Measurements from ENCODE around the gene MLLT6.

MLLT6 gene

GRCh38 chr17:38709104-38709820 is 4.2 kb downstream of the MLLT6 start:
- H3K79me2 ChIP-seq (ENCODE audit: insufficient read depth, low read length) = peaks cover 31% of the 10 kb centered on the region
- H3K9ac ChIP-seq (ENCODE audit: low read length) = no peak overlapping the region
- H3K9me2 ChIP-seq (replicated peaks; ENCODE audit: insufficient read depth, low read length) = no peaks in the 10 kb centered on the region
- no peak overlapping the region for H3K4me3 ChIP-seq (ENCODE audit: insufficient read depth, low read length, poor library complexity, severe bottlenecking)
- H4K20me1 ChIP-seq (ENCODE audit: low read depth, low read length) = no peaks in the 10 kb centered on the region
- H3K27ac ChIP-seq (ENCODE audit: low read depth, low read length) = no peak overlapping the region
- H3F3A ChIP-seq (ENCODE audit: insufficient read depth) = peaks cover 10% of the 10 kb centered on the region
- TF ChIP-seq CTCF (IDR thresholded peaks at IDR 0.05; ENCODE audit: insufficient read depth, low read length, poor library complexity, severe bottlenecking) (no peak), EZH2phosphoT487 (conservative IDR thresholded peaks at IDR 0.05; ENCODE audit: low read length) (no peak)
- no peaks in the 10 kb centered on the region for H3K36me3 ChIP-seq (ENCODE audit: low read length)
- no peak overlapping the region for H3K4me2 ChIP-seq (ENCODE audit: low read depth, low read length, poor library complexity, severe bottlenecking)
- H3K27me3 ChIP-seq (ENCODE audit: low read length) = no peaks in the 10 kb centered on the region
- no peaks in the 10 kb centered on the region for H3K9me3 ChIP-seq (ENCODE audit: insufficient read depth, low read length)
- H2AFZ ChIP-seq (ENCODE audit: low read depth, low read length, severe bottlenecking) = no peak overlapping the region

GRCh38 chr17:38709864-38710603 is 5.0 kb downstream of the MLLT6 start:
- Histone ChIP-seq H3F3A (ENCODE audit: insufficient read depth) (peaks cover 6% of the 10 kb centered on the region; the same call in 1 of the 2 replicates), H3K9ac (ENCODE audit: low read length) (no peak overlapping the region), H4K20me1 (ENCODE audit: low read depth, low read length) (no peaks in the 10 kb centered on the region), H3K9me3 (ENCODE audit: insufficient read depth, low read length) (no peaks in the 10 kb centered on the region), H3K9me2 (replicated peaks; ENCODE audit: insufficient read depth, low read length) (no peaks in the 10 kb centered on the region), H2AFZ (ENCODE audit: low read depth, low read length, severe bottlenecking) (no peak overlapping the region), H3K79me2 (ENCODE audit: insufficient read depth, low read length) (peaks cover 24% of the 10 kb centered on the region), H3K27me3 (ENCODE audit: low read length) (no peaks in the 10 kb centered on the region), H3K4me2 (ENCODE audit: low read depth, low read length, poor library complexity, severe bottlenecking) (no peak overlapping the region), H3K27ac (ENCODE audit: low read depth, low read length) (no peak overlapping the region), H3K4me3 (ENCODE audit: insufficient read depth, low read length, poor library complexity, severe bottlenecking) (no peak overlapping the region), H3K36me3 (ENCODE audit: low read length) (no peaks in the 10 kb centered on the region)
- no peak for TF ChIP-seq EZH2phosphoT487 (conservative IDR thresholded peaks at IDR 0.05; ENCODE audit: low read length)

- peaks cover 24% of the 10 kb centered on the region for H3K79me2 ChIP-seq (ENCODE audit: insufficient read depth, low read length)
- no peaks in the 10 kb centered on the region for H3K27me3 ChIP-seq (ENCODE audit: low read length)
These were observed 5.5 kb downstream of the MLLT6 start for GRCh38 chr17:38710604-38710962.

More at GRCh38 chr17:38710604-38710962, 5.5 kb downstream of the MLLT6 start:
- H3K4me2 ChIP-seq (ENCODE audit: low read depth, low read length, poor library complexity, severe bottlenecking) = no peak overlapping the region
- H3F3A ChIP-seq (ENCODE audit: insufficient read depth) = peaks cover 6% of the 10 kb centered on the region; the same call in 1 of the 2 replicates
- H2AFZ ChIP-seq (ENCODE audit: low read depth, low read length, severe bottlenecking) = no peak overlapping the region
- H3K9me2 ChIP-seq (replicated peaks; ENCODE audit: insufficient read depth, low read length) = no peaks in the 10 kb centered on the region
- no peak overlapping the region for H3K9ac ChIP-seq (ENCODE audit: low read length)
- no peaks in the 10 kb centered on the region for H3K36me3 ChIP-seq (ENCODE audit: low read length)
- H3K9me3 ChIP-seq (ENCODE audit: insufficient read depth, low read length) = no peaks in the 10 kb centered on the region
- H3K4me3 ChIP-seq (ENCODE audit: insufficient read depth, low read length, poor library complexity, severe bottlenecking) = no peak overlapping the region
- H4K20me1 ChIP-seq (ENCODE audit: low read depth, low read length) = no peaks in the 10 kb centered on the region
- no peak for TF ChIP-seq CTCF (IDR thresholded peaks at IDR 0.05; ENCODE audit: insufficient read depth, low read length, poor library complexity, severe bottlenecking)
- TF ChIP-seq EZH2phosphoT487 (conservative IDR thresholded peaks at IDR 0.05; ENCODE audit: low read length) = no peak
- no peak overlapping the region for H3K27ac ChIP-seq (ENCODE audit: low read depth, low read length)

Measured in SU-DHL-6 (cell line).